Measurements from ENCODE around the gene DGKI. TPM values are rescaled to one million over a fixed set of nuclear protein-coding genes. Genes with fewer than 3 reads are reported as not detected.
A peak's percentile ranks its signal among the peaks of the same experiment; 100 is the strongest.

Gene DGKI
- total and polyA plus RNA-seq, 2 of the 13 experiments (the other 11 are each of a cell fraction or from before 2014, with no cell fraction given), result 0.09 to 0.17 TPM

GRCh38 chr7:137696988-137697387, 149.8 kb downstream of the DGKI start (continued):
- TF ChIP-seq, protein P1, sequence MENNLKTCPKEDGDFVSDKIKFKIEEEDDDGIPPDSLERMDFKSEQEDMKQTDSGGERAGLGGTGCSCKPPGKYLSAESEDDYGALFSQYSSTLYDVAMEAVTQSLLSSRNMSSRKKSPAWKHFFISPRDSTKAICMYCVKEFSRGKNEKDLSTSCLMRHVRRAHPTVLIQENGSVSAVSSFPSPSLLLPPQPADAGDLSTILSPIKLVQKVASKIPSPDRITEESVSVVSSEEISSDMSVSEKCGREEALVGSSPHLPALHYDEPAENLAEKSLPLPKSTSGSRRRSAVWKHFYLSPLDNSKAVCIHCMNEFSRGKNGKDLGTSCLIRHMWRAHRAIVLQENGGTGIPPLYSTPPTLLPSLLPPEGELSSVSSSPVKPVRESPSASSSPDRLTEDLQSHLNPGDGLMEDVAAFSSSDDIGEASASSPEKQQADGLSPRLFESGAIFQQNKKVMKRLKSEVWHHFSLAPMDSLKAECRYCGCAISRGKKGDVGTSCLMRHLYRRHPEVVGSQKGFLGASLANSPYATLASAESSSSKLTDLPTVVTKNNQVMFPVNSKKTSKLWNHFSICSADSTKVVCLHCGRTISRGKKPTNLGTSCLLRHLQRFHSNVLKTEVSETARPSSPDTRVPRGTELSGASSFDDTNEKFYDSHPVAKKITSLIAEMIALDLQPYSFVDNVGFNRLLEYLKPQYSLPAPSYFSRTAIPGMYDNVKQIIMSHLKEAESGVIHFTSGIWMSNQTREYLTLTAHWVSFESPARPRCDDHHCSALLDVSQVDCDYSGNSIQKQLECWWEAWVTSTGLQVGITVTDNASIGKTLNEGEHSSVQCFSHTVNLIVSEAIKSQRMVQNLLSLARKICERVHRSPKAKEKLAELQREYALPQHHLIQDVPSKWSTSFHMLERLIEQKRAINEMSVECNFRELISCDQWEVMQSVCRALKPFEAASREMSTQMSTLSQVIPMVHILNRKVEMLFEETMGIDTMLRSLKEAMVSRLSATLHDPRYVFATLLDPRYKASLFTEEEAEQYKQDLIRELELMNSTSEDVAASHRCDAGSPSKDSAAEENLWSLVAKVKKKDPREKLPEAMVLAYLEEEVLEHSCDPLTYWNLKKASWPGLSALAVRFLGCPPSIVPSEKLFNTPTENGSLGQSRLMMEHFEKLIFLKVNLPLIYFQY (CRISPR knock-in tag; IDR thresholded peaks at IDR 0.05; ENCODE audit: borderline replicate concordance), result no peak
- TF ChIP-seq, protein P2, sequence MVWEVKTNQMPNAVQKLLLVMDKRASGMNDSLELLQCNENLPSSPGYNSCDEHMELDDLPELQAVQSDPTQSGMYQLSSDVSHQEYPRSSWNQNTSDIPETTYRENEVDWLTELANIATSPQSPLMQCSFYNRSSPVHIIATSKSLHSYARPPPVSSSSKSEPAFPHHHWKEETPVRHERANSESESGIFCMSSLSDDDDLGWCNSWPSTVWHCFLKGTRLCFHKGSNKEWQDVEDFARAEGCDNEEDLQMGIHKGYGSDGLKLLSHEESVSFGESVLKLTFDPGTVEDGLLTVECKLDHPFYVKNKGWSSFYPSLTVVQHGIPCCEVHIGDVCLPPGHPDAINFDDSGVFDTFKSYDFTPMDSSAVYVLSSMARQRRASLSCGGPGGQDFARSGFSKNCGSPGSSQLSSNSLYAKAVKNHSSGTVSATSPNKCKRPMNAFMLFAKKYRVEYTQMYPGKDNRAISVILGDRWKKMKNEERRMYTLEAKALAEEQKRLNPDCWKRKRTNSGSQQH (CRISPR knock-in tag; IDR thresholded peaks at IDR 0.05; ENCODE audit: low read depth), result no peak
- TF ChIP-seq MAX (IDR thresholded peaks at IDR 0.05), result no peak
- no peak for TF ChIP-seq SPEN (CRISPR knock-in tag; IDR thresholded peaks at IDR 0.05; ENCODE audit: low read depth)

- POLR2A ChIA-PET, result no interaction called here
- H2AFZ ChIP-seq (ENCODE audit: low read length), result no peak overlapping the region
- intact Hi-C loops (cut with micrococcal nuclease; ENCODE audit: unreplicated experiment), result no loop called here
- H3K4me3 ChIP-seq (replicated peaks in 1 of 3; ENCODE audit: insufficient read depth in 1 of 3, low read depth in 2 of 3, low read length in 3 of 3), result no peak overlapping the region
- FAIRE-seq, result no peak
- H3K36me3 ChIP-seq (replicated peaks in 1 of 2; ENCODE audit: control insufficient read depth in 1 of 2, insufficient read depth in 2 of 2, low read length in 2 of 2), result no peaks in the 10 kb centered on the region
- TF ChIP-seq TMF1 (CRISPR knock-in tag; IDR thresholded peaks at IDR 0.05; ENCODE audit: low read depth), result 0 out of 2 replicates have a peak, but pooled peaks have one; percentile 13
- no peak for TF ChIP-seq ZNF746 (CRISPR knock-in tag; IDR thresholded peaks at IDR 0.05)
- no peak for TF ChIP-seq GABPA (IDR thresholded peaks at IDR 0.05; ENCODE audit: low read depth, low read length)
- TF ChIP-seq GABPA (CRISPR knock-in tag; IDR thresholded peaks at IDR 0.05; ENCODE audit: low read depth), result 0 out of 2 replicates have a peak, but pooled peaks have one; percentile 2
- TF ChIP-seq, protein P3, sequence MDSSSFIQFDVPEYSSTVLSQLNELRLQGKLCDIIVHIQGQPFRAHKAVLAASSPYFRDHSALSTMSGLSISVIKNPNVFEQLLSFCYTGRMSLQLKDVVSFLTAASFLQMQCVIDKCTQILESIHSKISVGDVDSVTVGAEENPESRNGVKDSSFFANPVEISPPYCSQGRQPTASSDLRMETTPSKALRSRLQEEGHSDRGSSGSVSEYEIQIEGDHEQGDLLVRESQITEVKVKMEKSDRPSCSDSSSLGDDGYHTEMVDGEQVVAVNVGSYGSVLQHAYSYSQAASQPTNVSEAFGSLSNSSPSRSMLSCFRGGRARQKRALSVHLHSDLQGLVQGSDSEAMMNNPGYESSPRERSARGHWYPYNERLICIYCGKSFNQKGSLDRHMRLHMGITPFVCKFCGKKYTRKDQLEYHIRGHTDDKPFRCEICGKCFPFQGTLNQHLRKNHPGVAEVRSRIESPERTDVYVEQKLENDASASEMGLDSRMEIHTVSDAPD (CRISPR knock-in tag; IDR thresholded peaks at IDR 0.05), result 0 out of 2 replicates have a peak, but pooled peaks have one; percentile 6
- no peak for TF ChIP-seq ZNF775 (CRISPR knock-in tag; IDR thresholded peaks at IDR 0.05; ENCODE audit: borderline replicate concordance)
- no peak for ATAC-seq
- no peaks in the 10 kb centered on the region for H4K20me1 ChIP-seq (ENCODE audit: insufficient read depth, low read length)
- no TSS peak for BruUV-seq (replicated peaks)
- WGBS (ENCODE audit: low lambda C conversion rate), result 95% methylated on average over 2 of the region's 2 CpGs
- CTCF ChIA-PET (ENCODE audit: low intra/inter-chr PET ratio, low total read pairs), result interaction anchor here (0.7 kb wide), 1 partner anchor 174 kb away, joined by 3 read pairs; no protein-coding TSS in a partner anchor
- no peak overlapping the region for H3K4me2 ChIP-seq (ENCODE audit: low read depth, low read length)
- peaks cover 20% of the 10 kb centered on the region for H3K4me1 ChIP-seq (ENCODE audit: insufficient read depth, low read length)
- in situ Hi-C loops (cut with HindIII; ENCODE audit: extremely low pct_ligation_motif_present, low pct_unique_long_range_greater_than_20kb), result no loop called here
- no peak overlapping the region for H3K27ac ChIP-seq (ENCODE audit: extremely low read length, insufficient read depth, low read length)
- H3K9me3 ChIP-seq (ENCODE audit: low read length), result no peaks in the 10 kb centered on the region
- no peaks in the 10 kb centered on the region for H3K79me2 ChIP-seq (ENCODE audit: insufficient read depth, low read length)
- no peak overlapping the region for H3K9ac ChIP-seq (ENCODE audit: insufficient read depth, low read depth, low read length)
- H3K27me3 ChIP-seq (ENCODE audit: control insufficient read depth in 1 of 2, insufficient read depth in 2 of 2, low read length in 2 of 2), result peaks cover 0 to 43% of the 10 kb centered on the region in 2 experiments; a peak in 3 of 5 replicates
- DNase-seq (ENCODE audit: low spot score), result no peak
Observed at GRCh38 chr7:137696376-137696775, 150.4 kb downstream of the DGKI start.
